NT2/D1 (cell line): ENCODE results near the gene HAUS8.

Experiments
- SUZ12 ChIP-seq: IDR thresholded peaks from 2 replicates; pipeline ENCODE4 v1.6.1; 2011; ENCODE audit not compliant: insufficient read length, insufficient read depth; ENCODE audit errors: extremely low read depth
- ZNF274 ChIP-seq: IDR thresholded peaks from 2 replicates; pipeline ENCODE4 v1.6.1; 2011; ENCODE audit warnings: mild to moderate bottlenecking, low read depth, low read length

DNA sequence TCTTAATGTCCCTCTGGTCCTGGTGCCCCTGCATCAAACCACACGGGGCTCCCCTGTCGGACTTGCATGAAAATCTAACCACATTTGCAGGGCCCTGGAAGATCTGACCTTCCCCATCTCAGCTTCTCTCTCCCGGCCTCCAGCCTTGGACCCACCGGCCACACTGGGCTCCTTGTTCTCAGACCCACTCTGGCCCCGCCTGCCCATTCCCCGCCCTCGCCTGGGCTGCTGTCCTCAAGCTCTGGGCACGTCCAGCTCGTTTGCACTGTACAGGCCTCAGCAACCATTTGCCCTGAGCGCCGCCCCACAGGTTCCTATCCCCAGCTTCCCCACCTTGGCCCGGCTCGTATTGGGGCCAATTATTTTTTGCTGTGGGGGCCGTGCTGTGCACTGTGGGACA lies 10.9 kb upstream of the HAUS8 start:
- TF ChIP-seq ZNF274 (no peak), SUZ12 (no peak)
